GM08714 (cell line): Measurements from ENCODE around the gene MINK1.

Experiments
- H3K4me3 ChIP-seq: fragments of 200-500 bp; sonication (Bioruptor generic); 2 replicates; pipeline ENCODE4 v1.5.1; 2014; ENCODE audit warnings: mild to moderate bottlenecking, low read length, inconsistent platforms
- ZNF274 ChIP-seq: IDR thresholded peaks from 2 replicates; pipeline ENCODE4 v1.6.1; 2012; ENCODE audit warnings: mild to moderate bottlenecking, low read depth, low read length

MINK1 gene

DNA sequence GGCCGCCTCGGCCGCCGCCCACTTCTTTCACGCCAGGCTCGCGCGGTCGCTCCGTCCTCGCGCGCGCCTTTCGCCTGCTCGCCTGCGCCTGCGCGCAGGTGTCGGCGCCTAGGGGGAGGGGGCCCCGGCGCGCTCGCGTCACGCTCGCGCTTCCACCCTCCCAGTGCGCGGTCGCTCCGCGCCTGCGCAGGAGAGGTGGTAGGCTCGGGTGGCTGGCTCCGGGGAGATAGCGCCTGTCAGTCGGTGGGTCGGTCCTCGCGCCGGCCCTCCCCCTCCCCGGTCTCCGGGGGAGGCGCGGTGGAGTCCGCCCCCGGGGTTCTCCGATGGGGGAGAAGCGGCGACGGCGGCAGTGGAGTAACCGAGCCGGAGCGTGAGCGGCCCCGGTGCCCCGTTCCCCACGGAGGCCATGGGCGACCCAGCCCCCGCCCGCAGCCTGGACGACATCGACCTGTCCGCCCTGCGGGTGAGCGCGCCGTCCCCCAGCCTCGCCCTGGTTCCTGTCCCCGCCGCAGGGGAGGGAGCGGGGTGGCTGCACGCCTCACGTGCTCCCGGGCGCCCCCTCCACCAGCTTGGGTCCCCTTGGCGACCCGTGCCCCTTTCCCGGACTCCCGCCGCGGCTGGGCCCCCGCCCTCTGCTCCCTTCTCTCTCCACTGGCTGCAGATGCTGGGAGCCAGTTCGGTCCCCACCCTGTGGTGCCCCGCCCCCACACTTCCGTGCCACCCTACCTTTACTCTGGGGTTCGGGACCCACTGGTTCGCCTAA is at the start of gene MINK1:
TSS of gene MINK1 (plus strand) at position 163 of the 763 bp plus-strand sequence. CDS start at position 407, 244 bp downstream.
- TF ChIP-seq ZNF274: no peak
- peak within 1 kb of the TSS; percentile 71 for H3K4me3 ChIP-seq

GRCh38 chr17:4785311-4786105 is 47.6 kb upstream of the MINK1 start:
- no peak for TF ChIP-seq ZNF274
- no peak overlapping the region for H3K4me3 ChIP-seq

GRCh38 chr17:4786106-4786511 is 47.0 kb upstream of the MINK1 start, which contains the start of gene VMO1:
Gene VMO1, minus strand, starts transcription at chr17:4786364. Its CDS starts 12 bp downstream, at chr17:4786352.
- H3K4me3 ChIP-seq: no peak within 1 kb of the TSS

DNA sequence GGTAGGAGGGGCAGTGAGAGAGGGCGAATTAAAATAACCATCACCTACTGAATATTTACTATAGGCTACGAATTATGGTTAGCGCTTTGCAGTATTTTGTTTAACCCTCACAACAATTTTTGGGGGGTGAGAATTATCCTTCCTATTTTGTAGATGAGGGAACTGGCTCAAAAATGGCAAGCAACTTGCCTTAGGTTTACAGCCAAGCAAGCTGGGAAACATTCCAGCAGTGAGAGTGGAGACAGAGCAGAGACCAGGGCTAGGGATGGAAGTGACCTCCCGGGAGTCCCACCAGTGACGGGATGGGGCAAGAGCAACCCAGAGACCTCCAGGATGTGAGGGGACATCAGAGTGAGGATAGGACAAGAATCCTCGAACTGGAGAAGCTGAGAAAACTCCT is 46.6 kb upstream of the MINK1 start:
- no peak for TF ChIP-seq ZNF274
- no peak overlapping the region for H3K4me3 ChIP-seq

More at GRCh38 chr17:4786106-4786511, 47.0 kb upstream of the MINK1 start, which contains the start of gene VMO1:
- TF ChIP-seq ZNF274: no peak

- TF ChIP-seq ZNF274: no peak
- H3K4me3 ChIP-seq: no peak overlapping the region
Measured at GRCh38 chr17:4788159-4788806, 44.9 kb upstream of the MINK1 start.

GRCh38 chr17:4788807-4789700 is 44.1 kb upstream of the MINK1 start, which contains the start of gene GLTPD2:
Gene GLTPD2, plus strand, starts transcription at chr17:4788964. Its CDS starts 48 bp downstream, at chr17:4789012.
- H3K4me3 ChIP-seq: peak within 1 kb of the TSS; percentile 67; the same call in 1 of the 2 replicates
- TF ChIP-seq ZNF274: no peak

GRCh38 chr17:4789701-4789950 is 43.5 kb upstream of the MINK1 start:
- no peak for TF ChIP-seq ZNF274
- H3K4me3 ChIP-seq: peak overlapping the region; percentile 67; the same call in 1 of the 2 replicates

GRCh38 chr17:4789951-4790704 is 43.0 kb upstream of the MINK1 start:
- no peak for TF ChIP-seq ZNF274
- peak overlapping the region; percentile 67; the same call in 1 of the 2 replicates for H3K4me3 ChIP-seq

DNA sequence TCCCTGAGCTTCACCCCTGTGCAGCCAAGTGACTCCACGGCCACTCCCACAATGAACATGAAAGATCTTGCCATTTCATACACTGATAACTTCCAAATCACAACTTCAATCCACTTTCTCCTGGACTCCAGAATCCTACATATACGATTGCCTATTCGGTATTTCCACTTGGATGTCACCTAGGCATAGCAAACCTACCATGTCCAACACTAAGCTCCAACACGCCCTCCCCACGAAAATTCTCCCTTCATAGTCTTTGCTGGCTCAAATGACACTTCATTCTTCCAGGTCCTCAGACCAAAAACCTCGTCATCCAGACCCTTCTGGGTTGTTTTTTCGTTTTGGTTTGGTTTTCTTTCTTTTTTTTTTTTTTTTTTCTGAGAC is 42.4 kb upstream of the MINK1 start:
- no peak for TF ChIP-seq ZNF274

DNA sequence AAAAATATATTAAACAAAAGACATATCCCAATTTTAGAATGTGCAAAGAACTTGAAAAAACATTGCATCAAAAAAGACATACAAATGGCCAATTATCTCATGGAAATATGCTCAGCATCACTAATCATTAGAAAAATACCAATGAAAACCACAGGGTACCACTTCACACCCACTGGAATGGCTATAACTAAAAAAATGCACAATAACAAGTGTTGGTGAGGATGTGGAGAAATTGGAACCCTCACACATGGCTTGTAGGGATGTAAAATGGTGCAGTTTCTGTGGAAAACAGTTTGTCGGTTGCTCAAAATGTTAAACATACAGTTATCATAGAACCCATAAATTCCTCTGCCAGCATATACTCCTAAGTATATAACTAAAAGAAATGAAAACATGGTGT is 38.0 kb upstream of the MINK1 start:
- TF ChIP-seq ZNF274: no peak
- H3K4me3 ChIP-seq: no peak overlapping the region

More for the DNA sequence above, 42.4 kb upstream of the MINK1 start:
- peak overlapping the region; percentile 67; the same call in 1 of the 2 replicates for H3K4me3 ChIP-seq

GRCh38 chr17:4796552-4796920 is 36.6 kb upstream of the MINK1 start:
- peak overlapping the region; percentile 87 for H3K4me3 ChIP-seq

GRCh38 chr17:4800462-4801196 is 32.5 kb upstream of the MINK1 start:
- H3K4me3 ChIP-seq: no peak overlapping the region
- TF ChIP-seq ZNF274: no peak

More at GRCh38 chr17:4796552-4796920, 36.6 kb upstream of the MINK1 start:
- no peak for TF ChIP-seq ZNF274
